Neural progenitor cell (in vitro differentiated cells): Measurements from ENCODE around the gene ACTL7A. TPM values are rescaled to one million over a fixed set of nuclear protein-coding genes. Genes with fewer than 3 reads are reported as not detected.

ENCODE experiments used
- DNase-seq: peaks from one replicate; pipeline ENCODE4 v3.0.0-alpha.2; 2016; ENCODE audit warnings: low spot score
- H2AFZ ChIP-seq: fragments of 200-600 bp; sonication (generic); replicated peaks from 2 replicates; pipeline ENCODE4 v1.6.1; 2016; ENCODE audit warnings: antibody characterized with exemption
- H3F3A ChIP-seq: fragments of 200-600 bp; sonication (generic); 2 replicates; pipeline ENCODE4 v1.6.1; 2016; ENCODE audit warnings: antibody characterized with exemption, low read depth
- H3K27ac ChIP-seq: fragments of 200-600 bp; sonication (generic); 2 replicates; pipeline ENCODE4 v1.5.1; 2016; ENCODE audit warnings: mild to moderate bottlenecking
- H3K27me3 ChIP-seq: fragments of 200-600 bp; sonication (generic); 2 replicates; pipeline ENCODE4 v1.6.1; 2016; ENCODE audit warnings: mild to moderate bottlenecking, moderate library complexity
- H3K36me3 ChIP-seq: fragments of 200-600 bp; sonication (generic); 2 replicates; pipeline ENCODE4 v1.5.1; 2016
- H3K4me1 ChIP-seq: fragments of 200-600 bp; sonication (generic); 2 replicates; pipeline ENCODE4 v1.6.1; 2016; ENCODE audit warnings: mixed run types
- H3K4me2 ChIP-seq: fragments of 200-600 bp; sonication (generic); 2 replicates; pipeline ENCODE4 v1.6.1; 2016
- H3K4me3 ChIP-seq: fragments of 200-600 bp; sonication (generic); 2 replicates; pipeline ENCODE4 v1.5.1; 2016
- H3K79me2 ChIP-seq: fragments of 200-600 bp; sonication (generic); 2 replicates; pipeline ENCODE4 v1.6.1; 2016; ENCODE audit warnings: low read depth
- H3K9ac ChIP-seq: fragments of 200-600 bp; sonication (generic); 2 replicates; pipeline ENCODE4 v1.6.1; 2016
- H3K9me3 ChIP-seq: fragments of 200-600 bp; sonication (generic); 2 replicates; pipeline ENCODE4 v1.5.1; 2016; ENCODE audit warnings: low read depth
- H4K20me1 ChIP-seq: fragments of 200-600 bp; sonication (generic); 2 replicates; pipeline ENCODE4 v1.6.1; 2016; ENCODE audit warnings: low read depth
- H3K27ac Mint-ChIP-seq: 3 replicates; pipeline ENCODE4 v1.8.0; 2021; ENCODE audit warnings: mixed read lengths
- H3K27me3 Mint-ChIP-seq: 2 replicates; pipeline ENCODE4 v1.8.0; 2022; ENCODE audit warnings: low read depth, mild to moderate bottlenecking, inconsistent platforms, moderate library complexity, mixed read lengths; ENCODE audit not compliant: insufficient read depth
- H3K36me3 Mint-ChIP-seq: 3 replicates; pipeline ENCODE4 v1.8.0; 2021; ENCODE audit warnings: mixed read lengths
- H3K4me1 Mint-ChIP-seq: 3 replicates; pipeline ENCODE4 v1.8.0; 2021; ENCODE audit warnings: mixed read lengths
- H3K4me3 Mint-ChIP-seq: 3 replicates; pipeline ENCODE4 v1.8.0; 2021; ENCODE audit warnings: mild to moderate bottlenecking, moderate library complexity, mixed read lengths
- H3K9me3 Mint-ChIP-seq: 3 replicates; pipeline ENCODE4 v1.8.0; 2020; ENCODE audit warnings: mixed read lengths
- CTCF ChIP-seq: fragments of 200-600 bp; sonication (generic); IDR thresholded peaks from 2 replicates; pipeline ENCODE4 v1.5.1; 2017; ENCODE audit warnings: antibody characterized with exemption, mild to moderate bottlenecking
- EZH2 ChIP-seq: fragments of 200-600 bp; sonication (generic); IDR thresholded peaks from 2 replicates; pipeline ENCODE4 v1.6.1; 2017; ENCODE audit warnings: antibody characterized with exemption, mild to moderate bottlenecking, moderate library complexity
- EZH2phosphoT487 ChIP-seq: fragments of 200-600 bp; sonication (generic); IDR thresholded peaks from 2 replicates; pipeline ENCODE4 v1.6.1; 2017; ENCODE audit warnings: antibody characterized with exemption
- total RNA-seq: library from RNA; depleted of rRNA; stranded (reverse); fragments of >200 nt; gene quantifications from 2 replicates; pipeline ENCODE4 v1.2.3, GENCODE V29; 2015; ENCODE audit warnings: low replicate concordance

ACTL7A gene
- total RNA-seq, 1 donor from 2014 or later = not detected

- Histone ChIP-seq H3K9me3 (no peaks in the 10 kb centered on the region), H3K4me2 (no peak overlapping the region), H3K4me1 (no peaks in the 10 kb centered on the region), H3K9ac (no peak overlapping the region), H3F3A (no peaks in the 10 kb centered on the region), H3K36me3 (peaks cover 3% of the 10 kb centered on the region), H3K27me3 (no peaks in the 10 kb centered on the region), H2AFZ (no peak overlapping the region), H3K79me2 (no peaks in the 10 kb centered on the region), H3K4me3 (no peak overlapping the region), H4K20me1 (no peaks in the 10 kb centered on the region), H3K27ac (no peak overlapping the region)
- no peaks in the 10 kb centered on the region for H3K4me1 Mint-ChIP-seq
- no peaks in the 10 kb centered on the region for H3K27me3 Mint-ChIP-seq
- no peaks in the 10 kb centered on the region for H3K9me3 Mint-ChIP-seq
- DNase-seq = no peak
- TF ChIP-seq CTCF (no peak), EZH2phosphoT487 (no peak), EZH2 (no peak)
- H3K27ac Mint-ChIP-seq = no peak overlapping the region
- H3K4me3 Mint-ChIP-seq = no peak overlapping the region
- peaks cover 20% of the 10 kb centered on the region for H3K36me3 Mint-ChIP-seq
These were observed 41.5 kb downstream of the ACTL7A start for GRCh38 chr9:108903420-108904103.

GRCh38 chr9:108904161-108904560 is 42.1 kb downstream of the ACTL7A start:
- H3K9me3 ChIP-seq = no peaks in the 10 kb centered on the region
- DNase-seq = no peak
- no peak overlapping the region for H3K27ac ChIP-seq
- H3K4me2 ChIP-seq = no peak overlapping the region
- Mint-ChIP-seq H3K27ac (no peak overlapping the region), H3K4me3 (no peak overlapping the region), H3K36me3 (peaks cover 22% of the 10 kb centered on the region), H3K4me1 (no peaks in the 10 kb centered on the region), H3K9me3 (no peaks in the 10 kb centered on the region), H3K27me3 (no peaks in the 10 kb centered on the region)
- no peaks in the 10 kb centered on the region for H3F3A ChIP-seq
- no peaks in the 10 kb centered on the region for H3K27me3 ChIP-seq
- no peak overlapping the region for H2AFZ ChIP-seq
- H3K9ac ChIP-seq = no peak overlapping the region
- TF ChIP-seq EZH2 (no peak), EZH2phosphoT487 (no peak), CTCF (no peak)
- no peaks in the 10 kb centered on the region for H3K79me2 ChIP-seq
- no peaks in the 10 kb centered on the region for H4K20me1 ChIP-seq
- no peak overlapping the region for H3K4me3 ChIP-seq
- no peaks in the 10 kb centered on the region for H3K4me1 ChIP-seq
- no peaks in the 10 kb centered on the region for H3K36me3 ChIP-seq

GRCh38 chr9:108905494-108905893 is 43.4 kb downstream of the ACTL7A start:
- Mint-ChIP-seq H3K4me1 (no peaks in the 10 kb centered on the region), H3K9me3 (no peaks in the 10 kb centered on the region), H3K27me3 (no peaks in the 10 kb centered on the region), H3K27ac (no peak overlapping the region), H3K36me3 (peaks cover 27% of the 10 kb centered on the region), H3K4me3 (no peak overlapping the region)
- no peaks in the 10 kb centered on the region for H3K79me2 ChIP-seq
- TF ChIP-seq EZH2phosphoT487 (no peak), EZH2 (no peak), CTCF (no peak)
- H3K9ac ChIP-seq = no peak overlapping the region
- peaks cover 5% of the 10 kb centered on the region for H3K36me3 ChIP-seq
- no peak overlapping the region for H3K4me2 ChIP-seq
- no peaks in the 10 kb centered on the region for H3K4me1 ChIP-seq
- H3K27me3 ChIP-seq = no peaks in the 10 kb centered on the region
- no peaks in the 10 kb centered on the region for H3K9me3 ChIP-seq
- no peaks in the 10 kb centered on the region for H4K20me1 ChIP-seq
- DNase-seq = no peak
- H3K4me3 ChIP-seq = no peak overlapping the region
- H2AFZ ChIP-seq = no peak overlapping the region
- no peaks in the 10 kb centered on the region for H3F3A ChIP-seq
- no peak overlapping the region for H3K27ac ChIP-seq
